H9 (cell line): Measurements from ENCODE around the gene KREMEN1. TPM values are rescaled to one million over a fixed set of nuclear protein-coding genes. Genes with fewer than 3 reads are reported as not detected.

ENCODE experiments used
- DNase-seq: peaks from one replicate; pipeline ENCODE4 v3.0.0-alpha.2; 2017
- H2AFZ ChIP-seq: one replicate; pipeline ENCODE4 v1.6.1; 2013; ENCODE audit warnings: mild to moderate bottlenecking, low read length, control low read depth, moderate library complexity
- H2AK5ac ChIP-seq: 2 replicates; pipeline ENCODE4 v1.6.1; 2013; ENCODE audit warnings: low read length, control low read depth, mixed read lengths; ENCODE audit not compliant: insufficient read length
- H2BK120ac ChIP-seq: one replicate; pipeline ENCODE4 v1.6.1; 2013; ENCODE audit warnings: low read depth, mild to moderate bottlenecking, low read length, control low read depth, inconsistent platforms; ENCODE audit not compliant: poor library complexity, severe bottlenecking
- H2BK12ac ChIP-seq: 2 replicates; pipeline ENCODE4 v1.6.1; 2013; ENCODE audit warnings: low read length, control low read depth, mixed read lengths, low read depth; ENCODE audit not compliant: insufficient read length
- H2BK15ac ChIP-seq: 2 replicates; pipeline ENCODE4 v1.6.1; 2013; ENCODE audit warnings: low read depth, low read length, control low read depth
- H2BK20ac ChIP-seq: one replicate; pipeline ENCODE4 v1.6.1; 2013; ENCODE audit warnings: low read depth, mild to moderate bottlenecking, low read length, control low read depth, inconsistent platforms; ENCODE audit not compliant: poor library complexity, severe bottlenecking
- H2BK5ac ChIP-seq: 2 replicates; pipeline ENCODE4 v1.6.1; 2013; ENCODE audit warnings: low read length, control low read depth, mixed read lengths; ENCODE audit not compliant: insufficient read length
- H3K14ac ChIP-seq: 2 replicates; pipeline ENCODE4 v1.6.1; 2013; ENCODE audit warnings: low read length, control low read depth; ENCODE audit not compliant: insufficient read depth
- H3K18ac ChIP-seq: 2 replicates; pipeline ENCODE4 v1.6.1; 2013; ENCODE audit warnings: low read depth, mild to moderate bottlenecking, mixed read lengths, low read length, control low read depth; ENCODE audit not compliant: insufficient read length
- H3K23ac ChIP-seq: 2 replicates; pipeline ENCODE4 v1.6.1; 2013; ENCODE audit warnings: low read length, control low read depth, mixed read lengths, low read depth; ENCODE audit not compliant: insufficient read length
- H3K23me2 ChIP-seq: 2 replicates; pipeline ENCODE4 v1.6.1; 2013; ENCODE audit warnings: low read depth, mild to moderate bottlenecking, mixed read lengths, low read length, control low read depth; ENCODE audit not compliant: insufficient read length, poor library complexity, severe bottlenecking
- H3K27ac ChIP-seq: 2 replicates; pipeline ENCODE4 v1.5.1; 2013; ENCODE audit warnings: low read length, control low read depth, mixed read lengths, low read depth; ENCODE audit not compliant: insufficient read length
- H3K27me3 ChIP-seq: 2 replicates; pipeline ENCODE4 v1.6.1; 2013; ENCODE audit warnings: low read length, control low read depth, inconsistent platforms; ENCODE audit not compliant: insufficient read depth
- H3K4ac ChIP-seq: 2 replicates; pipeline ENCODE4 v1.6.1; 2013; ENCODE audit warnings: low read depth, mild to moderate bottlenecking, control low read depth, inconsistent platforms, low read length, moderate library complexity
- H3K4me1 ChIP-seq: 2 replicates; pipeline ENCODE4 v1.6.1; 2013; ENCODE audit warnings: low read length, control low read depth, inconsistent platforms; ENCODE audit not compliant: insufficient read depth
- H3K4me2 ChIP-seq: 2 replicates; pipeline ENCODE4 v1.6.1; 2013; ENCODE audit warnings: low read length, control low read depth, mixed read lengths; ENCODE audit not compliant: insufficient read length, insufficient read depth
- H3K56ac ChIP-seq: 2 replicates; pipeline ENCODE4 v1.6.1; 2013; ENCODE audit warnings: low read depth, mild to moderate bottlenecking, mixed read lengths, low read length, control low read depth; ENCODE audit not compliant: insufficient read length
- H3K79me1 ChIP-seq: 2 replicates; pipeline ENCODE4 v1.6.1; 2013; ENCODE audit warnings: low read depth, mild to moderate bottlenecking, moderate library complexity, low read length, control low read depth, inconsistent platforms; ENCODE audit not compliant: insufficient read depth, poor library complexity, severe bottlenecking
- H3K79me2 ChIP-seq: 2 replicates; pipeline ENCODE4 v1.6.1; 2013; ENCODE audit warnings: low read length, control low read depth, inconsistent platforms; ENCODE audit not compliant: insufficient read depth
- H3K9ac ChIP-seq: 2 replicates; pipeline ENCODE4 v1.6.1; 2013; ENCODE audit warnings: low read length, control low read depth, mixed read lengths; ENCODE audit not compliant: insufficient read length; ENCODE audit errors: extremely low read depth
- H3K9me3 ChIP-seq: one replicate; pipeline ENCODE4 v1.6.1; 2013; ENCODE audit warnings: low read depth, low read length, inconsistent platforms; ENCODE audit not compliant: control insufficient read depth
- H3T11ph ChIP-seq: one replicate; pipeline ENCODE4 v1.6.1; 2013; ENCODE audit warnings: mild to moderate bottlenecking, low read length, control low read depth, inconsistent platforms
- H4K20me1 ChIP-seq: one replicate; pipeline ENCODE4 v1.6.1; 2013; ENCODE audit not compliant: control insufficient read depth, insufficient read length, insufficient read depth
- H4K5ac ChIP-seq: 2 replicates; pipeline ENCODE4 v1.6.1; 2013; ENCODE audit warnings: low read depth, mild to moderate bottlenecking, mixed read lengths, low read length, control low read depth; ENCODE audit not compliant: insufficient read length
- H4K8ac ChIP-seq: replicated peaks from 2 replicates; pipeline ENCODE4 v1.6.1; 2013; ENCODE audit warnings: low read length, control low read depth, mixed read lengths, low read depth; ENCODE audit not compliant: insufficient read length
- H4K91ac ChIP-seq: 2 replicates; pipeline ENCODE4 v1.6.1; 2013; ENCODE audit warnings: low read depth, mild to moderate bottlenecking, moderate library complexity, mixed read lengths, low read length, control low read depth; ENCODE audit not compliant: insufficient read length
- H3K27ac Mint-ChIP-seq, 3 experiments: 2 replicates in 2 of 3; 3 replicates in 1 of 3; pipeline ENCODE4 v1.8.0; 2020 to 2021; ENCODE audit warnings: mixed read lengths in 3 of 3, mild to moderate bottlenecking in 1 of 3, moderate library complexity in 1 of 3
- H3K27me3 Mint-ChIP-seq: 2 replicates; pipeline ENCODE4 v1.8.0; 2021; ENCODE audit warnings: low read depth, mild to moderate bottlenecking, moderate library complexity, mixed read lengths
- H3K36me3 Mint-ChIP-seq, 3 experiments: 2 replicates in 2 of 3; 3 replicates in 1 of 3; pipeline ENCODE4 v1.8.0; 2020 to 2021; ENCODE audit warnings: low read depth in 3 of 3, mixed read lengths in 3 of 3; ENCODE audit not compliant: insufficient read depth in 1 of 3
- H3K4me1 Mint-ChIP-seq, 2 experiments: 2 replicates each; pipeline ENCODE4 v1.8.0; 2020; ENCODE audit warnings: mixed read lengths in 2 of 2
- H3K4me3 Mint-ChIP-seq, 2 experiments: 2 replicates in 1 of 2; 3 replicates in 1 of 2; pipeline ENCODE4 v1.8.0; 2020 to 2021; ENCODE audit warnings: mild to moderate bottlenecking in 2 of 2, mixed read lengths in 2 of 2, moderate library complexity in 1 of 2
- H3K9me3 Mint-ChIP-seq, 2 experiments: 2 replicates in 1 of 2; 3 replicates in 1 of 2; pipeline ENCODE4 v1.8.0; 2020; ENCODE audit warnings: mild to moderate bottlenecking in 2 of 2, mixed read lengths in 2 of 2, moderate library complexity in 1 of 2
- CTCF ChIP-seq: fragments of 200-600 bp; sonication (generic); conservative IDR thresholded peaks from 3 replicates; pipeline ENCODE4 v1.8.0; 2021; ENCODE audit warnings: antibody characterized with exemption, mild to moderate bottlenecking
- WGBS: extraction: QIAGEN DNeasy Blood & Tissue Kit; methylation state at CpG from one replicate; pipeline ENCODE4 v1.1.7; 2013; ENCODE audit warnings: missing lambda C conversion rate, low lambda C conversion rate, mixed read lengths; ENCODE audit not compliant: insufficient read length; ENCODE audit errors: extremely low coverage; 5-methylcytosine and 5-hydroxymethylcytosine counted together
- total RNA-seq: library from RNA; stranded (reverse); gene quantifications from 2 replicates; pipeline ENCODE4 v1.2.1, GENCODE V29; 2021

Gene KREMEN1
- total RNA-seq, 1 experiment from 2014 or later = 2.4 TPM

GRCh38 chr22:29031227-29032011 lies 41.4 kb upstream of the KREMEN1 start:
- peak overlapping the region; percentile 84 for H3K14ac ChIP-seq
- H3K4ac ChIP-seq = no peak overlapping the region; the same call in 1 of the 2 replicates
- peak overlapping the region; percentile 4 for H3K18ac ChIP-seq
- TF ChIP-seq CTCF = peak; percentile 41; the same call in 2 of the 3 replicates
- no peak overlapping the region for H2AK5ac ChIP-seq
- H3K56ac ChIP-seq = no peak overlapping the region
- peak overlapping the region; percentile 26 for H2BK12ac ChIP-seq
- H2BK15ac ChIP-seq = no peak overlapping the region
- peak overlapping the region; percentile 74 for H2BK5ac ChIP-seq
- H3K9me3 Mint-ChIP-seq = no peaks in the 10 kb centered on the region
- no peak overlapping the region for H4K91ac ChIP-seq
- H3K4me1 Mint-ChIP-seq = peaks cover 39 to 42% of the 10 kb centered on the region in 2 experiments
- no peak overlapping the region for H2AFZ ChIP-seq
- H3K36me3 Mint-ChIP-seq = peaks cover 0 to 8% (median 0%) of the 10 kb centered on the region in 3 experiments; a peak in 3 of 7 replicates
- H3K4me3 Mint-ChIP-seq = peak overlapping the region; percentile 74 to 87
- H3K79me1 ChIP-seq = peaks cover 4% of the 10 kb centered on the region
- peaks cover 10% of the 10 kb centered on the region; the same call in 1 of the 2 replicates for H3K4me1 ChIP-seq
- no peaks in the 10 kb centered on the region for H4K20me1 ChIP-seq
- no peaks in the 10 kb centered on the region for H3K9me3 ChIP-seq
- no peak overlapping the region for H3K9ac ChIP-seq
- H3K79me2 ChIP-seq = peaks cover 2% of the 10 kb centered on the region; the same call in 1 of the 2 replicates
- DNase-seq = peak; percentile 74
- H3K27me3 Mint-ChIP-seq = no peaks in the 10 kb centered on the region
- H3K27ac Mint-ChIP-seq = peak overlapping the region; percentile 97 to 99 (median 97)
- no peaks in the 10 kb centered on the region for H3K27me3 ChIP-seq
- no peak overlapping the region for H2BK20ac ChIP-seq
- H3T11ph ChIP-seq = no peak overlapping the region
- no CpG with 5 or more reads among the region's 18 CpGs for WGBS
- H3K4me2 ChIP-seq = peak overlapping the region; percentile 60
- H4K8ac ChIP-seq = no peak overlapping the region
- H3K27ac ChIP-seq = peak overlapping the region; percentile 34
- no peak overlapping the region for H3K23ac ChIP-seq
- H2BK120ac ChIP-seq = no peak overlapping the region
- H4K5ac ChIP-seq = no peak overlapping the region
- H3K23me2 ChIP-seq = peaks cover 14% of the 10 kb centered on the region
